Glomerular visceral epithelial cell (primary cell): ENCODE data around the gene UTS2R.
A peak's percentile ranks its signal among the peaks of the same experiment; 100 is the strongest.
"Not testable (repeated sequence)": the region's sequence is repeated elsewhere in the genome, so short reads cannot be mapped to it uniquely, and the experiment has no call there.

ENCODE experiments used
- DNase-seq: peaks from one replicate; pipeline ENCODE4 v3.0.0-alpha.2; 2016; ENCODE audit errors: extremely low spot score

Gene UTS2R

GRCh38 chr17:82408288-82408937, 36.8 kb downstream of the UTS2R start:
- no peak for DNase-seq

GRCh38 chr17:82408938-82409318, 37.4 kb downstream of the UTS2R start:
- no peak for DNase-seq

DNA sequence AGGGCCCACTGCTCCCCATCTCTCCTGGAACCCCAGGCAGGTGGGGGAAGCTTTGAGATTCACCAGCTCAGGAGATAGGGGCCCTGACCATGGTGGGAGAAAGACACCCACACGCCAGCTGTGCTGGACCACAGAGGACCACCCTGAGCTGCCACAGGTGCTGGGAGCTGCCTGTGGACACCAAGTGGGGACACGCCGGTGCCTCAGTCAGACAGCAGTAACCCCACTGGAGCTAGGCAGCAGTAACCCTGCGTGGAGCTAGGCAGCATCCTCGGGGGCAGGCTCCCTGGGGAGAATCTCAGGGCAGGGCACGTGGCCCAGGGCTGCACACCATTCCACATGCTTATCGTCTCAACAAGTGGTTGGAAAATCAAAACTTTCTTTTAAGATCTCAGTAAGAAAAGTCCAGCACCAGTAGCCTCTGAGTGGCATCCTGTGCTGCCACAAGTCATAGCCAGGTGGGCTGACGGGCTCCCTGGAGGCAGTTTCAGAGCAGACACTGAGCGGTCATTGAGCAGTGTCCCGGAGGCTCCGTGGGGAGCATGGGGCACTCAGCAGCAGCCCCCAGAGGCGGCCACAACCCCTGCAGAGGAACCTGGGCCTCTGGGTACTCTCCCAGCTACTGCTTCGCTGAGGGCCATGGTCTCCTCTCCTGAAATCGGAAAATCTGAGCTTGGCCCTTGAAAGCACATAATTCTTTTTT, 38.6 kb downstream of the UTS2R start:
- no peak for DNase-seq

- no peak for DNase-seq
These were observed 40.0 kb downstream of the UTS2R start for GRCh38 chr17:82411396-82412053.

- DNase-seq: not testable (repeated sequence)
These were observed 40.5 kb downstream of the UTS2R start for GRCh38 chr17:82412081-82412480.

DNA sequence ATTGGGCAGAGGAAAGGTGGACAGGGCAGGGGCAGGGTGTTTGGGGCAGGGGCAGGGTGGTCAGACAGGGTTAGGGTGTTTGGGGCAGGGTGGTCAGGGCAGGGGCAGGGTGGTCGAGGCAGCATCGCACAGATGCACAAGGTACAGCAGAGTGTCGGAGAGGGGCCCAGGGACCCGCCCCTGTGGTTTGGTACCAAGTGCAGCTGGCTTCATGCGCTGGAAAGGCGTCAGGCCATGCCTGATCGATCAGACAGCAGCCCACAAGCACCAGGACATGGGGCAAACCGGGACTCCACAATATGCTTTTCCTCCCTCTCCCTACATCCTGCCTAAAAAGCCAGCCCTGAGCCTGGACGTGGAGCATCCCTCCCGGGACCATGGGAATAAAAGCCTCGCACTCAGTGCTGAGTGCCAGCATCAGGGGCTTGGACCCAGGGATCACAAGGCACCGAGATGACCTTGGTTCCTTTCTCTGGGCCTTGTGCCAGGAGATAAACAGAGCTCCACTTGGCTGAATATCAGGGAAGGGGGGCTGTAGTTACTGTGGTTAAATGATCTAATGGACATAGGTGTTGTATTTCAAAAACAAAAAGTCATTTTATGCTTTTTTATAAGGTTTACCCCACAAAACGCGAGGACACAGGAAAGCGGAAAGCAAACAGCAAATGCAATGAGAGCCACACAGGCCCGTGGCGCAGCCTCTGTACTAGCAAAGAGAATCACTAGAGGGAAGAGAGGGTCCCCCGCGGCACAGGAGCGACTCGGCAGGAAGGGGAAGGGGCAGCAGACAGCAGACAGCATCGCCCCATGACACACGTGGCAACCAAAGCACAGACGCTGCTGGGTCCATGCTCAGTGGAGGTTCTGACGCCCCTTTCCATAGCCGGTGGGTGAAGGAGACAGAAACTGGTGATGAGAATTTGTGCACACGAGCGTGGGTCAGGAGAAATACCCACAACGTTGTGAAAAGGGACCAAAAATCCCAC, 41.3 kb downstream of the UTS2R start:
- no peak for DNase-seq

DNA sequence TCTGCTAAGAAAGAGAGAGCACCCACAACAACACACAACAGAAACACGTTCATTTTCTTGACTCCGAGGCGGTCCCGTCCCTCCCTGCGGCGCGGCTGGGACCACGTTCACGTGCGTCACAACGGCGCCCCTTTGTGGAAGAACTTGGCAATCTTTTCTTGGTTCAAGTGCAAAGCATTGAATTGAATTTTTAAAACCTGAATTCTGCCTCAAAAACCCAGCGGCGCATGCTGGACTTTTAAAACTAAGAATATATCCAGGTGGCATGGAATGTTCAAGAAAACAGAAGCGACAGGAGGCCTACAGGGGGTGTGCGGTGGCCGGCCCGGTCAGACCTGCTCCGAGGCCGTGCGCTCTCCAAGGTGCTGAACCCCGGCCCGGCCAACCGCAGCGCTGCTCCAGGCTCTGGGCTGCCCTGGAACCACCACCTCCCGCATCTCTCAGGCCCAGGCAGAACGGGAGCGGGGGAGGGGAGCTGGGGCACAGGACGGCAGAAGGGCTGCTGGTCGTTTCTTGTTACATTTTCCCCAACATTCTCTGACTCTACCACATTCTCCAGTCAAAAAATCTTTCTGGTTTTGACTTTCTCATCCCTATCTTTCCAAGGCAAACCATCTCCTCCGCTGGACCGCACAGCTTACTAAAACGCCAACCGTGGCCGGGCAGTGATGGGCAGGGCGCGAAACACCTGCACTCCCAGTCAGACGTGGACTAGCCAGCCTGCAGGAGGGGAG, 43.1 kb downstream of the UTS2R start:
- DNase-seq: peak; percentile 71

- no peak for DNase-seq
These were observed 43.8 kb downstream of the UTS2R start for GRCh38 chr17:82415336-82415735.

- no peak for DNase-seq
These were observed 44.2 kb downstream of the UTS2R start for GRCh38 chr17:82415786-82416185.

- no peak for DNase-seq
These were observed 44.7 kb downstream of the UTS2R start for GRCh38 chr17:82416264-82416663.

GRCh38 chr17:82416771-82417170, 45.2 kb downstream of the UTS2R start:
- DNase-seq: no peak

GRCh38 chr17:82418001-82418986, 46.7 kb downstream of the UTS2R start, which contains the start of the genes HEXD and OGFOD3:
Gene HEXD, plus strand, starts transcription at chr17:82418347. Its CDS starts 1,453 bp downstream, at chr17:82419800.
Gene OGFOD3, minus strand, starts transcription at chr17:82418586. Its CDS starts 101 bp downstream, at chr17:82418485.
- DNase-seq: peak; percentile 86

GRCh38 chr17:82419540-82419939, 48.0 kb downstream of the UTS2R start:
- DNase-seq: no peak

DNA sequence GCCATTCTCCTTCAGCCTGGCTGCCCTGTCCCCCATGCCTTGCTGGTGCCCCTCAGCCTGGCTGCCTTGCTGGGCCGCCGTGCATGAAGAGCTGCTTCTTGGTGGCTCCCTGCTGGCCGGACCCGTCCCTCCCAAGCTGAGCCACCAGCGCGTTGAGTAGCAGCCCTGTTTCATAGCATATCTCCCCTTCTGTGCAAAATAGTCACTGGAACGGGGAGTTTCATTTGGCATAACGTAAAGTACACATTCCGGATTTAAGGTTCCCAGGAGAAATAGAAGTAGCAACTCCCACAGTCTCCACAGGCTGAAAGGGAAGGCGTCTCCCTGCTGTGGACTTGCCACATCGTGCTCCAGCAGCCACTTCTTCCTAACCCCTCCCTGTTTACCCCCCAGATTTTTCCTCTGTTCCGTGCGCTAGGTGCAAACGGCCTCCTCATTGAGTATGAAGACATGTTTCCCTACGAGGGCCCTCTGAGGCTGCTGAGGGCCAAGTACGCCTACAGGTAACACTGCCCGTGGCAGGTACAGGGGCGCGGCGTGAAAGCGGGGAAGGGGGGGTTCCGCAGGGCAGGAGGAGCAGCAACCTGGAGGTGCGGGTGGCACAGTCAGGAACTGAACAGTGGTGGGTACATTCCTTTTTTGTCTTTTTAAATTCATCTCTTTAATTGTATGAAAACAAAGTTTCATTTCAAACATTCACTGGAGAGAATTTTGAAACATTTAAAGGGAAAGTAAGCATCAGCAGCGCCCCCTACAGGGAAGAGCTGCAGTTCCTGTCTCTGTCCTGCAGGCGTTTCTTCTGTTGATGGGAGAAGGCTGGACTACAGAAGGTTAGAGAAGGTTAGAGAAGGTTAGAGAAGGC, 52.7 kb downstream of the UTS2R start:
- DNase-seq: no peak

DNA sequence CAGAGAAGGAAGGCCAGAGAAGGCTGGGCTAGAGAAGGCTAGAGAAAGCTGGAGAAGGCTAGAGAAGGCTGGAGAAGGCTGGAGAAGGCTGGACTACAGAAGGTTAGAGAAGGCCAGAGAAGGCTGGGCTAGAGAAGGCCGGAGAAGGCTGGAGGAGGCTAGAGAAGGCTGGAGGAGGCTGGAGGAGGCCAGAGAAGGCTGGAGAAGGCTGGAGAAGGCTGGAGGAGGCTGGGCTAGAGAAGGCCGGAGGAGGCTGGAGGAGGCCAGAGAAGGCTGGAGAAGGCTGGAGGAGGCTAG, 53.2 kb downstream of the UTS2R start:
- no peak for DNase-seq
